NCI-H460 (cell line): ENCODE measurements around the gene CCDC194. TPM values are rescaled to one million over a fixed set of nuclear protein-coding genes. Genes with fewer than 3 reads are reported as not detected.

Experiments
- DNase-seq: peaks from one replicate; pipeline ENCODE4 v3.0.0-alpha.2; 2016; ENCODE audit warnings: low read depth; ENCODE audit errors: extremely low read depth
- total RNA-seq: library from RNA; depleted of rRNA; stranded (reverse); fragments of >200 nt; shearing (Covaris generic); gene quantifications from 2 replicates; pipeline ENCODE4 v1.2.3, GENCODE V29; 2014

The CCDC194 gene
- total RNA-seq, 1 experiment from 2014 or later, result not detected

DNA sequence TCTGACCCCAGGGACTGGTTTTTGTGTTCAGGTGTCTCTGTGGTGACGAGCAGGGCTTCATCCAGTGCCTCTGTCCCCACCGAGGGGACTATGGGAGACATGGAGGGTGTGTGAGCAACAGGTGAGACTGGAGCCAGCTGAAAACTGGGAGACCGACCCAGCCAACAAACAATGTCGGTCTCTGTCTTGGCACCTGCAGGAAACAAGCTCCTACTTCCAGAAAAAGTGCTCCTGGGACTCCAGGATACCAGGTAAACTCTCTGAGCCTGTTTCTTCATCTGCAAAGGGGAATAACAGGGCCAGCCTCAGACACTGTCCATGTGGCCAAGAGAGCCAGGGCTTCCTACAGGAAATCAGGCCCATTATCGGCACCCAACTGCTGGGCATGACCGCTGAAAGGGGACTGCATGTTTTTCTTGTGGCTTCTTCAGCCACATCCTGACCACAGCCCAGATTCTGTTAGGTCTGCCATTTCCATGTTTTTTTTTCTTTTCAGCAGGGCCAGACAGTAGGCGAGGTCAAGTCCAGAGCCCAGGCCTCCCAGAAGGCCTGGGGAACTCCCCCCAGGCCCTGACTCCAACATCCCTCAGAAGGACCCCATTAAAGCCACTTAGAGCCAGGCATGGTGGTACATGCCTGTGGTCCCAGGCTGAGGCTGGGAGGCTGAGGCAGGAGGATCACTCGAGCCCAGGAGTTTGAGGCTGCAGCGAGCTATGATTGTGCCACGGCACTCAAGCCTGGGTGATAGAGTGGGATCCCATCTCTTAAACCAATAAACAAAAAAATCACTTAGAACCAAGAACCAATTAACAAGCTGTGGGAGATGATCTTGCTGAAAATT is 12.3 kb upstream of the CCDC194 start:
- no peak for DNase-seq

DNA sequence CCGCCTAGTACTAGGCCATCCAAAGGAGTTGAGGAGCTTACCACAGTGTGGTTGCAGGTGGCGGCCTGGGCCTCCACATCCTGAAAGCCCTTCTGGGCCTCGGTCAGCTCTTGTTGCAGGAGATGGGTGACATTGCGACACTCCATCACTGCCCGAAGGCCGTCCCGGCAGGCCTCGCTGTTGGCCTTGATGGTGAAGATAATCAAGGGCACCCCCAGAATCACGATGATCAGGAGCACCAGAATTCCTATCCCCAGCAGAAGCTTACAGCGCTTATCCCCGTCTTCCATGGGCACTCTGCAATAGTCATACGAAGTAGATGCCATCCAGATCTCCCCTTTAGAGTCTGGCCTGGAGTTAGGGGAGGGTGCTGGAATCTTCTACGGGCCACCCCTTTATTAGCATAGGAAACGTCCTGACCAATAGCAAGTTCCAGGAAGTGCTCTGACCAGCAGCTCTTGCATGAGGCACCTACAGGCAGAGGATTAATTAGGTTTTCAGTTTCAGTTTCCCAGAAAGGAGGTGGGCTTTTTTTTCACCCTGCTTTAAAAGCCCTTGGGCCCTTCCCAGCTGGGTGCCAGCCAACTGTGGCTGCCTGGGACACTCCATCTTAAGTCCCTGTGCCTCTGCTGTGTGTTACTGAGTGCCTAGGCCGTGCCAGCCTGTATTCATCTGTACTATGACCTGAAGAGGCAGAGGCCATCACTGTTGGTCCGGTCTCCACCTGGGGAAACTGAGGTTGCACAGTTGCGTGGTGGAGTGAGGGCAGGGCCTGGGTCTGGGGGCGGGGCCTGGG is 11.5 kb upstream of the CCDC194 start, which contains the start of gene BST2:
Gene BST2 (minus strand): TSS at position 381 of the 796 bp plus-strand sequence. CDS start 55 bp downstream, at position 326.
- no peak for DNase-seq

DNA sequence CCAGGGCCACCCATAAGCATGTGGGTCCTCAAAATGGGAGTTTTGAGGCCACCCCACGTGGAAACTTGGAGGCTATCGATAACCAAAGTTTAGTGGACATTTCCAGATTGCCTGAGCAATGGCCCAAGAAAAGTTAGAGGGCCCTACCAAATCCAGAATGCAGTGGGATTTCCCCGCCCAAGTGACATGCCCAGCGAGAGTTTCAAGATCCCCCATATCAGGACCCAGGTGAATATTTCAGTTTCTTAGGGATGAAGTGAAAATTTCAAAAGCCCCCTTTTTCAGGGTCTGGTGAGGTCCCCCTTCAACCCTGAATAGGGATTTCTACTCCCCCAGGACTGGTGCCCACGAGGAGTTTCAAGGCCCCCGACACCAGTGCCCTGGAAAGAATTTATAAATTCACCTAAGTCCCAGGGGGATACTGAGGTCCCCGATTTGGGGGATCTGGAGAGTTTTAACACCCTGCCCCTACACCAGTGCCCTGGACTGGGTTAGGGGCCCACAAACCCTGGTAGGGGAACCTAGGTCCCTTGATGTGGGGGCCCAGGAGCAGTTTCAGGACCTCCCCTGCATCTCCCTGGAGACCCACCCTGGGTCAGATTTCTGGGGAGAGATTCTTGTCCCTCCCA is 10.7 kb upstream of the CCDC194 start:
- no peak for DNase-seq

DNA sequence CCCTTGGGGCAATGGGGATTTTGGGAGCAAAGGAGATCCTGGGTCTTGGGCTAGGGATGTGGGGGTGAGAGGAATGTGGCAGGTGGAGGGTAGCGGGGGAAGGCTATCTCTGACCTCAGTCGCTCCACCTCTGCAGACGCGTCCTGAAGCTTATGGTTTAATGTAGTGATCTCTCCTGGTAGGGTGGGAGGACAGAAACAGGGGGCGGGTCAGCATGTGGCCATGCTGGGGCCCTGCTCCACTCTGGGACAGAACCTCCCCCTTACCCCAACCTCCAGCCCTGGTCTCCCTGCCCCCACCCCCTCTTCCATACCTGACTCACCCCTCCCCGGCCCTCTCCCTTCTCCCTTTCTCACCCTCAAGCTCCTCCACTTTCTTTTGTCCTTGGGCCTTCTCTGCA is 10.0 kb upstream of the CCDC194 start:
- no peak for DNase-seq

DNA sequence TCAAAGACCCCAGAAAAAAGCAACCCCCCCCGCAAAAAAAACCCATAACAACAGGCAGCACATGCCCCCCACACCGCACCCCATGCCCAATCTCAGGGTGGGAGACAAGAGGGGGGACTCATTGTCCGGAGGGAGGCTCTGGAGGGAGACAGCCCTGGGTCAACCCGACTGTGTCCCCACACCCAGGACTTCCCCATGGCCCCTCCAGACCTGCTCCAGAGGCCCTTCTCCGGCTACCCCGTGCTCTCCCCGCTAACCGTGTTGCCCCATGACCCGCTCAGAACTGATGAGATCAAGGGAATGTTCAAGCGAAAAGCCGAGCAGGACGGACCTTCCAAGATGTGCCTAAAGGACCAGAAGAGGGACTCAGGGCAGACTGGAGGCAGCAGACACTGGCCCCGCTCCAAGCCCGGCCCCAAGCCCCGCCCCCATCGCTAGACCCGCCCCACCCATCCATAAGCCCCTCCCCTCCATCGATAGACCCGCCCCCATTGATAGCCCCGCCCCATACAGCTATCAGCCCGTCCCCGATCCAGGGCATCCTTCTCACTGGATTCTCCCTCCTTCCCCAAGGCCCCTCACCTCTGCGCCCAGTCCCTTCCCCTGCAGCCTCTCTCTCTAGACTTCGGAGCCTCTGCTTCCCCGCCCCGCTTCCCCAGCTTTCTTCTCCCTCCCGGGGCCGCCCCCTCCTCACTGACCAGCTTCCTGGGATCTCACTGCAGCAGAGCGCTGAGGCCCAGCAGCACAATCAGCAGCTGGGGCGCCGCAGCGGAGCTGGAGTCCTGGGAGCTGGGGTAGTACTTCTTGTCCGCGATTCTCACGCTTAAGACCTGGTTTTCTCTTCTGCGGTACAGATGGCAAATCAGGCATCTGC is 9.2 kb upstream of the CCDC194 start:
- no peak for DNase-seq

DNA sequence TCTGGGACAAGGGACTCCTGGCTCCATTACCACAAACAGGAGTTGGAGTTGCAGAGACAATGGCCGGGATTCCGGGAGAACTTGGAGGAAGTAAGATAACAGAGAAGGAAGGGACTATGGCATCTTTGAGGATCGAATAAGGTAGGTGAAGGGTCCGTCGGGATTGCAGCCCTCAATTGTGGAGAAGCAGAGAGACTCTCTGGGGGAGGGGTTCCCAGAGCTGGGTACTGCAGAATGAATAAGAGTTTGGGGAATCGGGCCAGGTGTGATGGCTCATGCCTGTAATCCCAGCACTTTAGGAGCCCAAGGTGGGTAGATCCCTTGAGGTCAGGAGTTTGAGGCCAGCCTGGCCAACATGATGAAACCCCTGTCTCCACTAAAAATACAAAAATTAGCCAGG is 7.6 kb upstream of the CCDC194 start:
- no peak for DNase-seq

DNA sequence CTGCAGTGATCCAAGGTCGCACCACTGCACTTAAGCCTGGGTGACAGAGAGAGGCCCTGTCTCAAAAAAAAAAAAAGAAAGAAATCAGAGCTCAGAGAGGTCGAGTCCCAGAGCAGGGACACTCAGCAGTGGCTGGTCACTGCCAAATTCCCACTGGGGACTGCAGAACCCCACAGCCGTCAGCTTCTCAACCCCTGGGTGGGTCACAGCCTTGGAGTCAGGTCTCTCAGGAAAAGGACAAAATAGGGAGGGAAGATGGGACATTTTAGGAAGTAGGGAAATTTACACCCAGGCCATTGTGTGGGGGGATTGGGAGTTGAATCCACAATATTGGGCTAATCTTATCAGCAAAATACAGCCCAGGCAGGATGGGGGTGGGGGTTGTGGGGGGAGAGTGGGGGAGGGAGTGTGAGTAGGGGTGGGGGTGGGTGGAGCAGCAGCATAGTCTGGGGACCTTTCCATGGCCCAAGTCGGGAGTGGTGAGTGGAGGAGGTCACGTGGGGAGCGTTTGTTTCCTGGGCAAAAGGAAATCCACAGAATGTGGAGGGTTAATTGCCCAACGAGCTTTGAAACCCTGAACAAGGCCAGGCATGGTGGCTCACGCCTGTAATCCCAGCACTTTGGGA is 5.0 kb upstream of the CCDC194 start:
- no peak for DNase-seq

DNA sequence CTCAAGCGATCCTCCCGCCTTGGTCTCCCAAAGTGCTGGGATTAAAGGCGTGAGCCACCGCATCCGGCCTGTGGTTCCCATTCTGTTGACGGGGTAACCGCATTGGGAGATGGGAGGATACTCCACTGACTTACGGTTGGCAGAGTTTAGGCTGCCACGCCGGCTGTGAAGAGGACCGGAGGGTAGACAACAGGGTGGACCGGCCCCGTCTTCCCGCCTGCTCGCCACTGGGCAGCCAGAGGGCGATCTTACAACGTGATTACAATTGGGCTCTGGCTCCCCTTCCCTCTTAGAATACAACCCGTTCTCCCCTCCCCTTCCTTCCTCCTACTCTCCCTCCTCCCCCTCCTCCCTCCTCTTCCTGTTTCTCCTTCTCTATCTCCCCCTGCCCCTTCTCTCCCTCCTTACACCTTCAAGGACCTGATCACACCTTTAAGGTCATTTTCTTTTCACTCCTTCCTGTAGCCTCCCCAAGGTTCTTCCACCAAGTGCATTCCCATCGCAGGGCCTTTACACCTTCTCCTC is 957 bp upstream of the CCDC194 start:
- no peak for DNase-seq

DNA sequence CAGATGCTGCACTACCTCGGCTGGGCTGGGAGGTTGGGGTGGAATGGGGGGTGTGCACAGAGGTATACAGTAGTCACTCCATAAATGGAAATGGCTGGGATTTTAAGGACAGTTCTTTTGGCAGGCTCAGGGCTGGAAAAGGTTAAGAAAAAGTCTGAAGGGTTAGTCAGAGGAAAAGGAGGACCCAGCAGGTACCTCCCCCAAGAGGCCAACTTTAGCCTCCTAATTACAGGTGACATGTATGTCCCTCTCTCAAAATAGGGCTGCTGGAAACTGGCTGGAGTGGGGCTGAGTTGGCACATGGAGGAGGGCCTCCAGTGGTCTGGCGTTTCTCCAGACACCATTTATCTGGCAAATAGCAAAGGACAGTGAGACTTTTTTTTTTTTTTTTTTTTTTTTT is 994 bp downstream of the CCDC194 start:
- no peak for DNase-seq

DNA sequence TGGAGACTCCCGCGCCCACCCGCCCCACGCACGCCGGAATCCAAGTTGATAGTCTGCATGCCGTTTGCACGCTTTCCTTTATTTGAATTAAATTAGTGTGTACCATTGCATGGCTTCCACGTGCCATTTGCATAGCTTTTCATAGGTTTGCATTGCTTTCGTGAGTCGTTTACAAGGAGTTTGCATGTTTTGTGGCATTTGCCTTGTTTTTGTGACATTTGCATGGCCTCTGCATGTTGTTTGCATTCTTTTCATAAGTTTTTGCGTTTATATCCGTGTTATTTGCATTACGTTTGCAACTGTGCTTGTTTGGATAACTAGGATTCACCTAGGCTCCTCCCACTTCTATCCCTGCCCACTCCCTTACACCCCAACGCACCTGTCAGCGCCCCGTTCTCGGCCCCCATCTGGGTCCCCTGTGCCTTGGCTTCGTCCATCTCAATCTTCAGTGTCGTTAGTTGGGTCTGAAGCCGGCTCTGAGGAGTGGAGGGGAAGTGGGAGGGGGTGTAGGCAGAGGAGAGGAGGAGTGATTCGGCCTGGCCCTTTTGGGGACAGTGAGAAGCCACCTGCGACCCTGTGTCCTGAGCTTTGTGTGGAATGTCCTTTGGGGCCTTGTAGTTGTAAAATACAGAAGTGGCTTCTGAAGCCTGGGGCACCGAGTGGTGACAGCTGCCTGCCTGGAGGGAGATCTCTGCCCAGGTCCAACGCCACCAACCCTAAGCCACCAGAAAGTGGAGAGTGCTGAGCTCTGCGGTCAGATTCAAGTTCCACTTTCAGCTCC is 2.4 kb downstream of the CCDC194 start:
- DNase-seq, result no peak

DNA sequence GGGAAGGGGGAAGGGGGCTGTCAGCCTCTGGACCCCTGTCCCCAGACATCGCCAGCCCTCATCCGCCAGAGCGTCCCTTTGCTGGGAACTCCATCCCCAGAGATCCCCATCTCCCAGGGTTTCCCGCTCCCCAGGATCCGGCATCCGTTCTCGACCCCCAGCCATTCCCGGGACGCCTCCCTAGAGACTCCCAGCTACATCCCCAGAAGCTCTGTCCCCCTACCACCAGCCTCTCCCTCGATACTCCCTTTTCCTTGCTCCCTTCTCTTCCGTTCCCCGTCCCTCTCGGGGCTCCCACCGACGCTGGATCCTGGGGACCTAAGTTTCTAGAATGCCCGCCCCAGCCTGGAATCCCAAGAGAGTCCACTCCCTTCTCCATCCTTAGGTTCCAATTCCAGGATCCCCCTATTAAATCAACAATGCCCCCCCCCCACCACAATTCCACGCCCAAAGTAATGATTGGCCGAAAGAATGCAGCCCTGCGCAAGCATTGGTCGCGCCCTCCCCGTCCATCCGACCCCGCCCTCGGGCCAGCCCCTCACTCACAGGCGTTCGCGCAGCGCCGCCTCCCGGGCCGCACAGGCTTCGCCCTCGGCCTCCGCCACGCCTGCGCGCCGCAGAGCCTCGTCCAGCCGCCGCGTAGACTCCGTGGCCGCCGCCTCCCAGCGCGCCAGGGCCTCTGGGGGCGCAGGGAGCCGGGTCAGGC is 3.2 kb downstream of the CCDC194 start:
- DNase-seq, result peak; percentile 82

DNA sequence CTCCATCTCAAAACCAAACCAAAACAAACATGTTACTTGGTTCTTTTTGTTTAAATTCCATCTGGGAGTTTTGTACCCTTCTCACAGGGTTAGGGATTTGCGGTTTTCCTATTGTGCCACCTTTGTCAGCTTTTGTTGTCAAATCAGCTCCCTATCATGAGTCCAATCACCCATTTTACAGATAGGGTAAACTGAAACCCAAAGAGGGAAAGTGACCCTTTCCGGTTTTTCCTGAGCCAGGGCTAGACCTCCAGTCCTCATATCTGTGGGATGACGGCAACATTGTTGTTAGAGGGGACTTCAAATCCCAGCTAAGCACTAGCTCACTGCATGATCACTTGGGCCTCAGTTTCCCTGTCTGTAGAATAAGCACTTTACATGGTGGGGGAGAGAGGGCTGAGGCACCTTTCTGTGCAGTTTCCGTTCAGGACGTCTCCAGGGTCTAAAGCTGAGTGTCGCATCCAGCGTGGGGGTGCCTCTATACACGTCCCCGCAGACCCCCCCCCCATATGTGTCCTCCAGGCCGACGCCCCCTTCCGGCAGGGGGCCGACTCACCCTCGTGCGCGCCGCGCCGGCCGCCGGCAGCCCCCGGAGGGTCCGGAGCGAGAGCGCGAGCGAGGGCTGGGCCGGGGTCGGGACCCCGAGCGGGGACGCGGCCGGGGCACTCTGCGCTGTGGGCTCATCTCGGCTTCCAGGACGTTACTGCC is 3.9 kb downstream of the CCDC194 start:
- DNase-seq, result no peak

DNA sequence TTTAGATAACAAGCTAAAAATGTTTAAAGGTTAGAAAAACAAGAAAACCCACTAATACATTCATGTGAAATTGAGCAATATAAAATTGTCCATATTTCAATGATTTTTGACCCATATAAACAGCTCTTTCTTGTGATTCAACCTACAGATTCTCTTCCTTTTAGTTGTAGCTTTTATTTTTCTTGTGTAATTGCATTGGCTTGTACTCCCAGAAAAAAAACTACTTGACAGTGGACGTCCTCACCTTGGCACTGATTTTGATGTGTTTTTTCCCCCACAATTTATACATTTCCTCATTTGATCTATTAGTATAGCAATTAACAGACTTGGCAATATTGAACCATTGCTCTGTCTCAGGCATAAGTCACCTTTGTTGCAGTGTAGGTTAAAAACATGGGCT is 4.7 kb downstream of the CCDC194 start:
- DNase-seq, result no peak

DNA sequence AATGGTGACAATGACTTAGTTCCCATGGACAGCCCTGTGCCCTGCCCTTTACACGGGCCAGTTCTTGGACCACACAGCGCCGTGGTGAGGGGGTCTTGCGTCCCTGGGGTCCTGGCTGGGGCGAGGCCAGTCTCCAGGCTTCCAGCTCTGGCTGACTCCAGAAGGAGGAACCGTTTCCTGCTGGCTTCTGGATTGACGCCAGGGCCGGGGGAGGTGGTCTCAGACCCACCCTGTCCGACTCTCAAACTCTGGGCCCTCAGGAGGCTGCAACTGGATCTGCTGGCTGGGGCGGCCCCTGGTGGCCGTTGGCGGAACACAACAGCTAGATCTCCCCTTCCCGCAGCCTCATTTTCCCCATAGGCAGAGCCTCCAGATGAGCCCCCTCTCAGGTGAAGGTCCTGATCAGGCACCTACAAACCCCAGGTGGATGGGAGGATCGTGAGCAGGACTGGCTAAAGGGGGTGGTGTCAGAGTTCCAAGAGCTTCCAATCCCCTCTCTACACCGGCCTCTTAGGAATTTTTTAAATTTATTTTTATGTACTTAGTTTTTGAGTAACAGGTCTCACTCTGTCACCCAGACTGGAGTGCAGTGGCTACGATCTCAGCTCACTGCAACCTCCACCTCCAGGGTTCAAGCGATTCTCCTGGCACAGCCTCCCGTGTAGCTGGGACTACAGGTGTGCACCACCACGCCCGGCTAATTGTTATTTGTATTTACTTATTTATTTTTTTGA is 8.0 kb downstream of the CCDC194 start:
- DNase-seq, result peak; percentile 18

DNA sequence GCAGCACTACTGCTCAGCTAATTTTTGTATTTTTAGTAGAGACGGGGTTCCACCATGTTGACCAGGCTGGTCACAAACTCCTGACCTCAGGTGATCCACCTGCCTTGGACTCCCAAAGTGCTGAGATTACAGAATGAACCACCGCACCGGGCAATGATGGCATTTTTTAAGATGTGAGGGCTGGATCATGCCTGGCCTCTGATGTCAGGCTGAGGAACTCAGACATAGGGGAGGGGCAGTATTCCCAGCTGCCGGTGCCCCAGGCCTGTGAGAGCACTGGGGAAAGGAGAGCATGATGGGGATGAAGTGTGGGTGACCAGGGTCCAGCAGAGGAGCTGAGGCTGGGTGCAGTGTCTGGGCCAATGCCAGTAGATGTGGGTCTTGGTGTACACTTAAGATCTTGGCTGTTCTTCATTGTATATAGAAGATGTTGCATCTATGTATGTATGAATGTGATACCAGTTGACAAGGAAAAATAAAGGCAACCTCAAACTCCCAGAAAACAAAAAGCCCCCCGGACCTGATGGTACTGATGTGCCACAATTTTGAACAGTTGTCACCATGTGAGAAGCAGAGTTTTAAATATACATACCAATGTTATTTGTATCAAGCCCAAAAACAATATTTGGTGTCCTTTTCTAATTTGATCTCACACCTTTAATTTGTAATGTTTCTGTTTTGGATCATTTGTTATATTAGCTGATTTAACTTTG is 13.4 kb downstream of the CCDC194 start:
- no peak for DNase-seq

DNA sequence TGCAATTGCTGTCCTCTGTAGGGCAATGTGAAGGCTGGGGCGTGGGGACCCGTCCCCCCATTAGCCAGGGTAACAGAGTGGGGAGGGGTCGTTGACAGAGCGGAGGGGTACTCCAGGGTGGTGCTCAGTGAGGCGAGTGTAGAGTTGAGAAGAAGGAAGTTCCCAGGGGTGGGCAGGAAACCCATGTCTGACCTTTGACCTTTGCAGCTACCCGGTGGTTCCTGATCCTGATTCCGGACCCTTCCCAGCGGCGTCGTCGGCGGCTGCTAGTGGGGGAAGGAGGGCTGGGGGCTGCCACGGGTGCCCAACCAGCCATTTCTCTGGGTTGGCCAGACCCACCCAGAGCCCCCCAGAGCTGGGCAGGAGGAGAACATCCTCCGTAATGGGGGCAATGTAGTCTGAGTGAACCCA is 14.8 kb downstream of the CCDC194 start:
- no peak for DNase-seq
